GM21515 (cell line): Measurements from ENCODE around the gene TUNAR.
"Not testable (repeated sequence)": the region's sequence is repeated elsewhere in the genome, so short reads cannot be mapped to it uniquely, and the experiment has no call there.

Source experiments
- ATAC-seq: cut with Tn5 transposase; IDR thresholded peaks from one replicate; pipeline ENCODE4 v1.9.1; 2021; ENCODE audit not compliant: unreplicated experiment

Gene TUNAR

GRCh38 chr14:95968048-95968447, 91.4 kb downstream of the TUNAR start:
- ATAC-seq = not testable (repeated sequence)
